Thoracic aorta (tissue), 2 donors: Measurements from ENCODE around the gene HELZ. TPM values are rescaled to one million over a fixed set of nuclear protein-coding genes. Genes with fewer than 3 reads are reported as not detected.
"Not testable (repeated sequence)": the region's sequence is repeated elsewhere in the genome, so short reads cannot be mapped to it uniquely, and the experiment has no call there.

Source experiments
- ATAC-seq: fragments of 150-250 bp; one replicate; pipeline ENCODE4 v1.8.0; 2017; ENCODE audit warnings: low read depth; ENCODE audit not compliant: insufficient number of reproducible peaks, low FRiP score
- DNase-seq: peaks from one replicate; pipeline ENCODE4 v3.0.0-alpha.2; 2020; ENCODE audit warnings: low spot score
- H3K27ac ChIP-seq, 2 donors: fragments of 200-600 bp; sonication (generic); 1 replicate in 1 of 2; 2 replicates in 1 of 2; pipeline ENCODE4 v1.5.1; 2016; ENCODE audit warnings: mild to moderate bottlenecking in 2 of 2, moderate library complexity in 2 of 2
- H3K27me3 ChIP-seq: fragments of 200-600 bp; sonication (generic); replicated peaks from 2 replicates; pipeline ENCODE4 v1.6.0; 2016; ENCODE audit warnings: mild to moderate bottlenecking; ENCODE audit not compliant: insufficient read depth
- H3K36me3 ChIP-seq: fragments of 200-600 bp; sonication (generic); one replicate; pipeline ENCODE4 v1.5.1; 2016
- H3K4me1 ChIP-seq, 2 donors: fragments of 200-600 bp; sonication (generic); 1 replicate in 1 of 2; 2 replicates in 1 of 2; pipeline versions ENCODE4 v1.5.1 to v1.6.0; 2016; ENCODE audit warnings: low read depth in 2 of 2, mild to moderate bottlenecking in 1 of 2; ENCODE audit not compliant: control insufficient read depth in 1 of 2
- H3K4me3 ChIP-seq: fragments of 200-600 bp; sonication (generic); 2 replicates; pipeline ENCODE4 v1.5.1; 2016; ENCODE audit warnings: mild to moderate bottlenecking
- H3K9me3 ChIP-seq: fragments of 200-600 bp; sonication (generic); 2 replicates; pipeline ENCODE4 v1.5.1; 2016
- total RNA-seq, 2 donors: library from RNA; depleted of rRNA; stranded (reverse); fragments of >200 nt; gene quantifications; one replicate each; pipeline versions ENCODE4 v1.1.0 to v1.2.3, GENCODE V29; 2016
- TF ChIP-seq, protein P1 (sequence below): fragments of 200-600 bp; sonication (generic); IDR thresholded peaks from one replicate; pipeline ENCODE4 v1.5.1; 2019; ENCODE audit warnings: antibody characterized with exemption

HELZ gene
- total RNA-seq, 2 donors from 2014 or later, result 47.8 to 58.4 TPM

DNA sequence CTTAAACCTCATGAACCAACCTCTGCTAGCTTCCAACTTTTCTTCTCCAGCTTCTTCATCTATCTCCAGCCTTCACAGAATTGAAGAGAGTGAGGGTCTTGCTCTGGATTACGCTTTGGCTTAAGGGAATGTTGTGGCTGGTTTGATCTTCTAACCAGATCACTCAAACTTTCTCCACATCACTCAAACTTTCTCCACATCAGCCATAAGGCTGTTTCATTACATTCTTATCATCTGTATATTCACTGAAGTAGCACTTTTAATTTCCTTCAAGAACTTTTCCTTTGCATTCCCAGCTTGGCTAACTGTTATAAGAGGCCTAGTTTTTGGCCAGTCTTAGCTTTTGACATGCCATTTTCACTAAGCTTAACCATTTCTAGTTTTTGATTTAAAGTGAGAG lies 148.4 kb downstream of the HELZ start:
- H3K4me3 ChIP-seq, result no peak overlapping the region
- no peak overlapping the region for H3K27ac ChIP-seq
- H3K4me1 ChIP-seq, result peaks cover 11 to 23% of the 10 kb centered on the region in 2 donors
- TF ChIP-seq, protein P1, sequence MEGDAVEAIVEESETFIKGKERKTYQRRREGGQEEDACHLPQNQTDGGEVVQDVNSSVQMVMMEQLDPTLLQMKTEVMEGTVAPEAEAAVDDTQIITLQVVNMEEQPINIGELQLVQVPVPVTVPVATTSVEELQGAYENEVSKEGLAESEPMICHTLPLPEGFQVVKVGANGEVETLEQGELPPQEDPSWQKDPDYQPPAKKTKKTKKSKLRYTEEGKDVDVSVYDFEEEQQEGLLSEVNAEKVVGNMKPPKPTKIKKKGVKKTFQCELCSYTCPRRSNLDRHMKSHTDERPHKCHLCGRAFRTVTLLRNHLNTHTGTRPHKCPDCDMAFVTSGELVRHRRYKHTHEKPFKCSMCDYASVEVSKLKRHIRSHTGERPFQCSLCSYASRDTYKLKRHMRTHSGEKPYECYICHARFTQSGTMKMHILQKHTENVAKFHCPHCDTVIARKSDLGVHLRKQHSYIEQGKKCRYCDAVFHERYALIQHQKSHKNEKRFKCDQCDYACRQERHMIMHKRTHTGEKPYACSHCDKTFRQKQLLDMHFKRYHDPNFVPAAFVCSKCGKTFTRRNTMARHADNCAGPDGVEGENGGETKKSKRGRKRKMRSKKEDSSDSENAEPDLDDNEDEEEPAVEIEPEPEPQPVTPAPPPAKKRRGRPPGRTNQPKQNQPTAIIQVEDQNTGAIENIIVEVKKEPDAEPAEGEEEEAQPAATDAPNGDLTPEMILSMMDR, result no peak
- H3K27me3 ChIP-seq, result no peaks in the 10 kb centered on the region
- ATAC-seq, result no peak
- DNase-seq, result no peak
- H3K9me3 ChIP-seq, result no peaks in the 10 kb centered on the region
- H3K36me3 ChIP-seq, result no peaks in the 10 kb centered on the region

DNA sequence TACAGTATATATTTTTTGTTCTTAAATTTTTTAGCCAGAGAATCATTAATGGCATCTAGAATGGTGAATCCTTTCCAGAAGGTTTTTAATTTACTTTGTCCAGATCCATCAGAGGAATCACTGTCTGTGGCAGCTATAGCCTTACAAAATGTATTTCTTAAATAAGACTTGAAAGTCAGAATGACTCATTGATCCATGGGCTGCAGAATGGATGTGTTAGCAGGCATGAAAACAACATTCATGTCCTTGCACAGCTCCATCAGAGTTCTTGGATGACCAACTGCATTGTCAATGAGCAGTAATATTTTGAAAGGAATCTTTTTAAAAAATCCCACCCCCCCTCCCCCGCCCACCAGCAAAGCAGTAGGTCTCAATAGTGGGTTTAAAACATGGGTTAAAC lies 149.2 kb downstream of the HELZ start:
- no peak for ATAC-seq
- H3K4me3 ChIP-seq, result no peak overlapping the region
- no peaks in the 10 kb centered on the region for H3K9me3 ChIP-seq
- H3K4me1 ChIP-seq, result peaks cover 11 to 20% of the 10 kb centered on the region in 2 donors
- no peaks in the 10 kb centered on the region for H3K27me3 ChIP-seq
- H3K27ac ChIP-seq, result no peak overlapping the region
- H3K36me3 ChIP-seq, result no peaks in the 10 kb centered on the region
- TF ChIP-seq, protein P1, result no peak
- no peak for DNase-seq

DNA sequence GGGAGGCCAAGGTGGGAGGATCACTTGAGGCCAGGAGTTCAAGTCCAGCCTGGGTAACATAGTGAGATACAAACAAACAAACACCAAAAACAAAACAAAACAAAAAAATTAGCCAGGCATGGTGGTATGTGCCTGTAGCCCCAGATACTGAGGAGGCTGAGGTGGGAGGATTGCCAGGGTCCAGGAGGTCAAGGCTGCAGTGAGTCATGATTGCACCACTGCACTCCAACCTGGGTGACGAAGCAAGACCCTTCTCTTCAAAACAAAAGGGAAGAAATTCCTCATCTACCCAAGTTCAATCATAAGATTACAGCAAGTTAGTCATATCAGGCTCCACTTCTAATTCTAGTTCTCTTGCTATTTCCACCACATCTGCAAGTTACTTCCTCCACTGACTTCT lies 149.7 kb downstream of the HELZ start:
- not testable (repeated sequence) for H3K36me3 ChIP-seq, H3K9me3 ChIP-seq, ATAC-seq, H3K27me3 ChIP-seq, H3K4me3 ChIP-seq, DNase-seq, H3K27ac ChIP-seq
- peaks cover 11 to 20% of the 10 kb centered on the region in 2 donors for H3K4me1 ChIP-seq

DNA sequence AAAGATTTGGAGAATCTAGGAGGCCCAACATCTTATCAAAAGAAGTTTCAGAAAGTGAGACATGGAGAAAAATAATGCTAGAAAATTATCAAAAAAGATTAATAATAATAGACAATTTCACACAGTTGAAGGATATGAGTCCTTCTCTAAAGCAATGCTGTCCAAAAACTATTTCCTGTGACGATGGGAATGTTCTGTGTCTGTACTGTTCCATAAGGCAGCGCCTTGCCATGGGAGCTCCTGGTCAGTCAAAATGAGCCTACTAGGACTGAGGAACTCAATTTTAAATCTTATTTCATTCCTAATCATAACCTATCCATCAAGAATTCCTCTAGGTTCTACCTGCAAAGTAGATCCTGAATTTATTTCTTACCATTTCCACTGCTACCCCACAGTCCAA lies 151.6 kb downstream of the HELZ start:
- TF ChIP-seq, protein P1, result no peak
- no peak for ATAC-seq
- H3K27ac ChIP-seq, result no peak overlapping the region

DNA sequence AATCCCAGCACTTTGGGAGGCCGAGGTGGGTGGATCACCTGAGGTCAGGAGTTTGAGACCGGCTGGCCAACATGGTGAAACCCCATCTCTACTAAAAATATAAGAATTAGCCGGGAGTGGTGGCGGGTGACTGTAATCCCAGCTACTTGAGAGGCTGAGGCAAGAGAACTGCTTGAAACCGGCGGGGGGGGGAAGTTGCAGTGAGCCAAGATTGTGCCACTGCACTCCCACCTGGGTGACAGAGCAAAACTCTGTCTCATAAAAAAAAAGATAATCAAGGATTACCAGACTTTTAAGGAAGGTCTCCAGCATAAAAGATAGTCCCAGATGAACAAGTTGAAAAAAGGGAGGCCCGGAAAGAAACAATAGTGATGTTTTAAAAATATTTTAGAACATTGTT lies 152.3 kb downstream of the HELZ start:
- not testable (repeated sequence) for DNase-seq, ATAC-seq, H3K36me3 ChIP-seq, H3K9me3 ChIP-seq, H3K27ac ChIP-seq, H3K4me3 ChIP-seq, H3K27me3 ChIP-seq, H3K4me1 ChIP-seq

More for the DNA sequence above, 151.6 kb downstream of the HELZ start:
- H3K9me3 ChIP-seq, result no peaks in the 10 kb centered on the region
- no peak overlapping the region for H3K4me3 ChIP-seq
- H3K27me3 ChIP-seq, result no peaks in the 10 kb centered on the region
- H3K4me1 ChIP-seq, result peaks cover 6 to 7% of the 10 kb centered on the region in 2 donors
- DNase-seq, result no peak
- H3K36me3 ChIP-seq, result no peaks in the 10 kb centered on the region

DNA sequence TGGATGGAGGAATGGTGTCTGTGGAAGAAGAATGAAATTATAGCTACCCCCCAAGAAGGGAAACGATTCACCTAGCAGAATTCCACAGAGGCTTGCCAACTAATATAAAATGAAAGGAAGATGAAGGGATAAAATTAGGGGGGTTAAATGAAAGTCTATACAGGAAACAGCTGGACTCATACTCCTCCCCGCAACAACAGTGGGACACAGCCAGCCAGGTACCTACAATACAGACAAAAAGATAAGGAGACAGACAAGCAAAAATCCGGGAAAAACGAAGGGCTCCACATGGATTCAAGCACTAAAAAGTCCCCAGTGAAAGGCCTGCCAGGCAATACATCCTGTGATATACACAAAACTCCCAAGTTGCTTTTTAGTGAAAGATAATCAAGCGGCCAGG lies 152.7 kb downstream of the HELZ start:
- no peak for ATAC-seq
- no peak for DNase-seq
- no peaks in the 10 kb centered on the region for H3K9me3 ChIP-seq
- H3K4me3 ChIP-seq, result no peak overlapping the region
- peaks cover 6 to 7% of the 10 kb centered on the region in 2 donors for H3K4me1 ChIP-seq
- TF ChIP-seq, protein P1, result no peak
- no peaks in the 10 kb centered on the region for H3K36me3 ChIP-seq
- H3K27me3 ChIP-seq, result no peaks in the 10 kb centered on the region
- no peak overlapping the region for H3K27ac ChIP-seq
